WTC11 (cell line): ENCODE results near the gene CHMP1B. TPM values are rescaled to one million over a fixed set of nuclear protein-coding genes. Genes with fewer than 3 reads are reported as not detected.
A peak's percentile ranks its signal among the peaks of the same experiment; 100 is the strongest.

ENCODE experiments used
- ATAC-seq: fragments of 200-7000 bp; cut with Tn5 transposase; 2 replicates; pipeline ENCODE4 v1.10.0; 2021; ENCODE audit warnings: mild to moderate bottlenecking, moderate library complexity
- CTCF ChIA-PET: fragments of 300-600 bp; sonication (Branson Sonifier 250); formaldehyde crosslinking; loops from one replicate; lab custom pipeline; 2021; ENCODE audit warnings: antibody characterized with exemption; lab: Charles Lee
- POLR2A ChIA-PET: fragments of 350-600 bp; sonication (Branson Sonifier 250); formaldehyde crosslinking; loops from one replicate; lab custom pipeline; 2021; ENCODE audit warnings: antibody characterized with exemption; lab: Charles Lee
- DNase-seq: peaks from one replicate; pipeline ENCODE4 v3.0.0; 2021; ENCODE audit warnings: low spot score
- H3K27ac Mint-ChIP-seq: 2 replicates; pipeline ENCODE4 v1.8.0; 2021; ENCODE audit warnings: mixed read lengths
- H3K27me3 Mint-ChIP-seq: 2 replicates; pipeline ENCODE4 v1.8.0; 2021; ENCODE audit warnings: low read depth, mild to moderate bottlenecking, moderate library complexity, mixed read lengths
- H3K36me3 Mint-ChIP-seq: 2 replicates; pipeline ENCODE4 v1.8.0; 2021; ENCODE audit warnings: mixed read lengths
- H3K4me1 Mint-ChIP-seq: 2 replicates; pipeline ENCODE4 v1.8.0; 2022; ENCODE audit warnings: mixed read lengths
- H3K4me3 Mint-ChIP-seq: 2 replicates; pipeline ENCODE4 v1.8.0; 2021; ENCODE audit warnings: mild to moderate bottlenecking, moderate library complexity, mixed read lengths
- H3K9me3 Mint-ChIP-seq: 2 replicates; pipeline ENCODE4 v1.8.0; 2021; ENCODE audit warnings: mixed read lengths
- FOXK1 ChIP-seq: sonication (generic); formaldehyde crosslinking; IDR thresholded peaks from 2 replicates; pipeline ENCODE4 v1.8.0; 2022; ENCODE audit warnings: mild to moderate bottlenecking, moderate library complexity, missing genetic modification reagents
- GRHL2 ChIP-seq: fragments of 250-450 bp; sonication (Bioruptor Pico); IDR thresholded peaks from 2 replicates; pipeline ENCODE4 v1.8.0; 2022; ENCODE audit warnings: mild to moderate bottlenecking, moderate library complexity; ENCODE audit not compliant: insufficient replicate concordance, severe bottlenecking
- NFYB ChIP-seq: sonication (generic); formaldehyde crosslinking; conservative IDR thresholded peaks from 2 replicates; pipeline ENCODE4 v1.8.0; 2022; ENCODE audit warnings: low read depth, missing genetic modification reagents
- SMAD3 ChIP-seq: sonication (generic); formaldehyde crosslinking; IDR thresholded peaks from 2 replicates; pipeline ENCODE4 v1.8.0; 2022; ENCODE audit warnings: missing genetic modification reagents, mild to moderate bottlenecking, borderline replicate concordance
- SOX15 ChIP-seq: fragments of 250-450 bp; sonication (Bioruptor Pico); IDR thresholded peaks from 2 replicates; pipeline ENCODE4 v1.9.0; 2021; ENCODE audit warnings: mild to moderate bottlenecking
- TEAD4 ChIP-seq: sonication (generic); formaldehyde crosslinking; IDR thresholded peaks from 2 replicates; pipeline ENCODE4 v1.8.0; 2022; ENCODE audit warnings: mild to moderate bottlenecking, missing genetic modification reagents
- ZNF317 ChIP-seq: sonication (generic); formaldehyde crosslinking; IDR thresholded peaks from 2 replicates; pipeline ENCODE4 v1.8.1; 2023; ENCODE audit warnings: low read depth, mild to moderate bottlenecking, moderate library complexity, missing genetic modification reagents, borderline replicate concordance
- ZNF416 ChIP-seq: fragments of 250-450 bp; sonication (Bioruptor Pico); IDR thresholded peaks from 2 replicates; pipeline ENCODE4 v1.9.0; 2021; ENCODE audit warnings: mild to moderate bottlenecking, inconsistent platforms
- total RNA-seq: library from RNA; stranded (reverse); gene quantifications from 3 replicates; pipeline ENCODE4 v1.2.3, GENCODE V29; 2021
- TF ChIP-seq, protein P1 (sequence below): fragments of 250-450 bp; sonication (Bioruptor Pico); IDR thresholded peaks from 2 replicates; pipeline ENCODE4 v1.9.0; 2021; ENCODE audit warnings: mild to moderate bottlenecking, borderline replicate concordance
- TF ChIP-seq, protein P2 (sequence below): sonication (generic); formaldehyde crosslinking; IDR thresholded peaks from 2 replicates; pipeline ENCODE4 v1.8.1; 2022; ENCODE audit warnings: mild to moderate bottlenecking, moderate library complexity, missing genetic modification reagents
- TF ChIP-seq, protein P3 (sequence below): sonication (generic); formaldehyde crosslinking; IDR thresholded peaks from 2 replicates; pipeline ENCODE4 v1.8.1; 2023; ENCODE audit warnings: mild to moderate bottlenecking, missing genetic modification reagents
- TF ChIP-seq, protein P4 (sequence below): sonication (generic); formaldehyde crosslinking; IDR thresholded peaks from 2 replicates; pipeline ENCODE4 v1.8.1; 2022; ENCODE audit warnings: low read depth, missing genetic modification reagents, borderline replicate concordance
- TF ChIP-seq, protein P5 (sequence below): sonication (generic); formaldehyde crosslinking; IDR thresholded peaks from 2 replicates; pipeline ENCODE4 v1.8.1; 2023; ENCODE audit warnings: mild to moderate bottlenecking, moderate library complexity, missing genetic modification reagents
- TF ChIP-seq, protein P6 (sequence below): sonication (generic); formaldehyde crosslinking; IDR thresholded peaks from 2 replicates; pipeline ENCODE4 v1.8.1; 2023; ENCODE audit warnings: mild to moderate bottlenecking, missing genetic modification reagents, moderate library complexity

The CHMP1B gene
- total RNA-seq, 1 experiment from 2014 or later: 37.2 TPM

DNA sequence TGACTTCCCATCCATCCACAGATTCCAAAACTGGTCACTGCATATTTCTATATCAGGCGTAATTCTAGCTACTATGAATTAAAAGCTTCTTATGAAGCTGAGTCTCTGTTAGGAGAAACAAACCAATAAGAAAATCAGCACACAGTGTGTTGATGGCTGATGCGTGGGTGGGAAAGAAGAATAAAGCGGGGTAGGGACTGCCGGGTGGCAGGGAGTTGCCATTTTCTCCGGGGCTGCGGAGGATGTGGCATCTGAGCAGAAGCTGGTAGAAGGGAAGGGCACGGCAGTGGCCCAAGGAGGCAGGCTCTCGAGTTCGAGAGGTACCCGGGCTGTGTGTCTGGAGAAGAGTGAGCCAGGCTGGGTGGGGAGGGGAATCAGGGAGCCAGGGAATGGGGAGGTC is 48.6 kb upstream of the CHMP1B start (continued):
- TF ChIP-seq, protein P1, sequence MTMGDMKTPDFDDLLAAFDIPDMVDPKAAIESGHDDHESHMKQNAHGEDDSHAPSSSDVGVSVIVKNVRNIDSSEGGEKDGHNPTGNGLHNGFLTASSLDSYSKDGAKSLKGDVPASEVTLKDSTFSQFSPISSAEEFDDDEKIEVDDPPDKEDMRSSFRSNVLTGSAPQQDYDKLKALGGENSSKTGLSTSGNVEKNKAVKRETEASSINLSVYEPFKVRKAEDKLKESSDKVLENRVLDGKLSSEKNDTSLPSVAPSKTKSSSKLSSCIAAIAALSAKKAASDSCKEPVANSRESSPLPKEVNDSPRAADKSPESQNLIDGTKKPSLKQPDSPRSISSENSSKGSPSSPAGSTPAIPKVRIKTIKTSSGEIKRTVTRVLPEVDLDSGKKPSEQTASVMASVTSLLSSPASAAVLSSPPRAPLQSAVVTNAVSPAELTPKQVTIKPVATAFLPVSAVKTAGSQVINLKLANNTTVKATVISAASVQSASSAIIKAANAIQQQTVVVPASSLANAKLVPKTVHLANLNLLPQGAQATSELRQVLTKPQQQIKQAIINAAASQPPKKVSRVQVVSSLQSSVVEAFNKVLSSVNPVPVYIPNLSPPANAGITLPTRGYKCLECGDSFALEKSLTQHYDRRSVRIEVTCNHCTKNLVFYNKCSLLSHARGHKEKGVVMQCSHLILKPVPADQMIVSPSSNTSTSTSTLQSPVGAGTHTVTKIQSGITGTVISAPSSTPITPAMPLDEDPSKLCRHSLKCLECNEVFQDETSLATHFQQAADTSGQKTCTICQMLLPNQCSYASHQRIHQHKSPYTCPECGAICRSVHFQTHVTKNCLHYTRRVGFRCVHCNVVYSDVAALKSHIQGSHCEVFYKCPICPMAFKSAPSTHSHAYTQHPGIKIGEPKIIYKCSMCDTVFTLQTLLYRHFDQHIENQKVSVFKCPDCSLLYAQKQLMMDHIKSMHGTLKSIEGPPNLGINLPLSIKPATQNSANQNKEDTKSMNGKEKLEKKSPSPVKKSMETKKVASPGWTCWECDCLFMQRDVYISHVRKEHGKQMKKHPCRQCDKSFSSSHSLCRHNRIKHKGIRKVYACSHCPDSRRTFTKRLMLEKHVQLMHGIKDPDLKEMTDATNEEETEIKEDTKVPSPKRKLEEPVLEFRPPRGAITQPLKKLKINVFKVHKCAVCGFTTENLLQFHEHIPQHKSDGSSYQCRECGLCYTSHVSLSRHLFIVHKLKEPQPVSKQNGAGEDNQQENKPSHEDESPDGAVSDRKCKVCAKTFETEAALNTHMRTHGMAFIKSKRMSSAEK: no peak
- TF ChIP-seq, protein P2, sequence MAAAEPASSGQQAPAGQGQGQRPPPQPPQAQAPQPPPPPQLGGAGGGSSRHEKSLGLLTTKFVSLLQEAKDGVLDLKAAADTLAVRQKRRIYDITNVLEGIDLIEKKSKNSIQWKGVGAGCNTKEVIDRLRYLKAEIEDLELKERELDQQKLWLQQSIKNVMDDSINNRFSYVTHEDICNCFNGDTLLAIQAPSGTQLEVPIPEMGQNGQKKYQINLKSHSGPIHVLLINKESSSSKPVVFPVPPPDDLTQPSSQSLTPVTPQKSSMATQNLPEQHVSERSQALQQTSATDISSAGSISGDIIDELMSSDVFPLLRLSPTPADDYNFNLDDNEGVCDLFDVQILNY (CRISPR knock-in tag): no peak
- TF ChIP-seq, protein P3, sequence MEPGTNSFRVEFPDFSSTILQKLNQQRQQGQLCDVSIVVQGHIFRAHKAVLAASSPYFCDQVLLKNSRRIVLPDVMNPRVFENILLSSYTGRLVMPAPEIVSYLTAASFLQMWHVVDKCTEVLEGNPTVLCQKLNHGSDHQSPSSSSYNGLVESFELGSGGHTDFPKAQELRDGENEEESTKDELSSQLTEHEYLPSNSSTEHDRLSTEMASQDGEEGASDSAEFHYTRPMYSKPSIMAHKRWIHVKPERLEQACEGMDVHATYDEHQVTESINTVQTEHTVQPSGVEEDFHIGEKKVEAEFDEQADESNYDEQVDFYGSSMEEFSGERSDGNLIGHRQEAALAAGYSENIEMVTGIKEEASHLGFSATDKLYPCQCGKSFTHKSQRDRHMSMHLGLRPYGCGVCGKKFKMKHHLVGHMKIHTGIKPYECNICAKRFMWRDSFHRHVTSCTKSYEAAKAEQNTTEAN (CRISPR knock-in tag): no peak

DNA sequence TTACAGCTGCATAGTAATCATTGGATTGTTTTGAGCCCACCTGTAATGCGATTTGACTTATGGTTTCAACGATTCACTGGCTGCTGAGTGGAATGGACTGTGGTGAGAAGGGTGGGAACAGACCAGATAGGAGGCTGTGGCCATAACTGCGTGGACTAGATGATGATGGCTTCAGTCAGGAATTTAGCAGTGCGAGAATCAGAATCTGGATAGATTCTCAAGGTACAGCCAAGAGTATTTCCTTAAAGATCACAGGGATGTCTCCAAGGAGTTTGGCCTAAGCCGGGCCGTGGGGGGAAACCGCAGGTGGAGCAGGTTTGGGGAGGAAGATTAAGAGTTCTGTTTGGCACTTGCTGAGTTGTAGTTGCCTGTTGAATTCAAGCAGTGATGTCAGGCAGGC is 44.0 kb upstream of the CHMP1B start:
- peak overlapping the region; percentile 93 for H3K27ac Mint-ChIP-seq
- H3K36me3 Mint-ChIP-seq: no peaks in the 10 kb centered on the region
- H3K27me3 Mint-ChIP-seq: no peaks in the 10 kb centered on the region
- no peaks in the 10 kb centered on the region for H3K9me3 Mint-ChIP-seq
- no peak for DNase-seq
- H3K4me1 Mint-ChIP-seq: peaks cover 63% of the 10 kb centered on the region
- TF ChIP-seq, protein P4, sequence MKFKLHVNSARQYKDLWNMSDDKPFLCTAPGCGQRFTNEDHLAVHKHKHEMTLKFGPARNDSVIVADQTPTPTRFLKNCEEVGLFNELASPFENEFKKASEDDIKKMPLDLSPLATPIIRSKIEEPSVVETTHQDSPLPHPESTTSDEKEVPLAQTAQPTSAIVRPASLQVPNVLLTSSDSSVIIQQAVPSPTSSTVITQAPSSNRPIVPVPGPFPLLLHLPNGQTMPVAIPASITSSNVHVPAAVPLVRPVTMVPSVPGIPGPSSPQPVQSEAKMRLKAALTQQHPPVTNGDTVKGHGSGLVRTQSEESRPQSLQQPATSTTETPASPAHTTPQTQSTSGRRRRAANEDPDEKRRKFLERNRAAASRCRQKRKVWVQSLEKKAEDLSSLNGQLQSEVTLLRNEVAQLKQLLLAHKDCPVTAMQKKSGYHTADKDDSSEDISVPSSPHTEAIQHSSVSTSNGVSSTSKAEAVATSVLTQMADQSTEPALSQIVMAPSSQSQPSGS (CRISPR knock-in tag): no peak
- TF ChIP-seq GRHL2: no peak
- TF ChIP-seq, protein P5, sequence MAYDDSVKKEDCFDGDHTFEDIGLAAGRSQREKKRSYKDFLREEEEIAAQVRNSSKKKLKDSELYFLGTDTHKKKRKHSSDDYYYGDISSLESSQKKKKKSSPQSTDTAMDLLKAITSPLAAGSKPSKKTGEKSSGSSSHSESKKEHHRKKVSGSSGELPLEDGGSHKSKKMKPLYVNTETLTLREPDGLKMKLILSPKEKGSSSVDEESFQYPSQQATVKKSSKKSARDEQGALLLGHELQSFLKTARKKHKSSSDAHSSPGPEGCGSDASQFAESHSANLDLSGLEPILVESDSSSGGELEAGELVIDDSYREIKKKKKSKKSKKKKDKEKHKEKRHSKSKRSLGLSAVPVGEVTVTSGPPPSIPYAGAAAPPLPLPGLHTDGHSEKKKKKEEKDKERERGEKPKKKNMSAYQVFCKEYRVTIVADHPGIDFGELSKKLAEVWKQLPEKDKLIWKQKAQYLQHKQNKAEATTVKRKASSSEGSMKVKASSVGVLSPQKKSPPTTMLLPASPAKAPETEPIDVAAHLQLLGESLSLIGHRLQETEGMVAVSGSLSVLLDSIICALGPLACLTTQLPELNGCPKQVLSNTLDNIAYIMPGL: no peak
- TF ChIP-seq SMAD3 (CRISPR knock-in tag): no peak
- no peak for TF ChIP-seq TEAD4 (CRISPR knock-in tag)
- TF ChIP-seq ZNF317 (CRISPR knock-in tag): no peak
- TF ChIP-seq SOX15 (CRISPR knock-in tag): no peak
- TF ChIP-seq, protein P1: no peak
- TF ChIP-seq NFYB (CRISPR knock-in tag): no peak
- TF ChIP-seq ZNF416 (CRISPR knock-in tag): no peak
- TF ChIP-seq, protein P6, sequence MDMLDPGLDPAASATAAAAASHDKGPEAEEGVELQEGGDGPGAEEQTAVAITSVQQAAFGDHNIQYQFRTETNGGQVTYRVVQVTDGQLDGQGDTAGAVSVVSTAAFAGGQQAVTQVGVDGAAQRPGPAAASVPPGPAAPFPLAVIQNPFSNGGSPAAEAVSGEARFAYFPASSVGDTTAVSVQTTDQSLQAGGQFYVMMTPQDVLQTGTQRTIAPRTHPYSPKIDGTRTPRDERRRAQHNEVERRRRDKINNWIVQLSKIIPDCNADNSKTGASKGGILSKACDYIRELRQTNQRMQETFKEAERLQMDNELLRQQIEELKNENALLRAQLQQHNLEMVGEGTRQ (CRISPR knock-in tag): no peak
- TF ChIP-seq FOXK1 (CRISPR knock-in tag): no peak
- peak overlapping the region; percentile 6; the same call in 1 of the 2 replicates for H3K4me3 Mint-ChIP-seq
- ChIA-PET CTCF (interaction anchor here (1.0 to 1.1 kb wide), 2 partner anchors 74 to 152 kb away, joined by 3 read pairs; no protein-coding TSS in a partner anchor), POLR2A (interaction anchor here (0.6 to 0.9 kb wide), 2 partner anchors 12 to 118 kb away, joined by 3 to 9 read pairs; partner anchors contain the start of gene GNAL)
- ATAC-seq: no peak
